Testis (tissue), 2 donors: Measurements from ENCODE around the gene TCHHL1.

Experiments
- POLR2A ChIP-seq: fragments of 450-650 bp; IDR thresholded peaks from one replicate; pipeline ENCODE4 v1.6.1; 2017; ENCODE audit warnings: antibody characterized with exemption, mild to moderate bottlenecking, moderate library complexity
- TF ChIP-seq, protein P1 (sequence below), 3 experiments: fragments of 450-650 bp in 2 of 3; fragments of 200-600 bp in 1 of 3; sonication (generic) in 1 of 3; IDR thresholded peaks; one replicate each; pipeline ENCODE4 v1.5.1; 2016 to 2019; ENCODE audit warnings: antibody characterized with exemption in 3 of 3, mild to moderate bottlenecking in 2 of 3, moderate library complexity in 1 of 3

- TF ChIP-seq, protein P1, sequence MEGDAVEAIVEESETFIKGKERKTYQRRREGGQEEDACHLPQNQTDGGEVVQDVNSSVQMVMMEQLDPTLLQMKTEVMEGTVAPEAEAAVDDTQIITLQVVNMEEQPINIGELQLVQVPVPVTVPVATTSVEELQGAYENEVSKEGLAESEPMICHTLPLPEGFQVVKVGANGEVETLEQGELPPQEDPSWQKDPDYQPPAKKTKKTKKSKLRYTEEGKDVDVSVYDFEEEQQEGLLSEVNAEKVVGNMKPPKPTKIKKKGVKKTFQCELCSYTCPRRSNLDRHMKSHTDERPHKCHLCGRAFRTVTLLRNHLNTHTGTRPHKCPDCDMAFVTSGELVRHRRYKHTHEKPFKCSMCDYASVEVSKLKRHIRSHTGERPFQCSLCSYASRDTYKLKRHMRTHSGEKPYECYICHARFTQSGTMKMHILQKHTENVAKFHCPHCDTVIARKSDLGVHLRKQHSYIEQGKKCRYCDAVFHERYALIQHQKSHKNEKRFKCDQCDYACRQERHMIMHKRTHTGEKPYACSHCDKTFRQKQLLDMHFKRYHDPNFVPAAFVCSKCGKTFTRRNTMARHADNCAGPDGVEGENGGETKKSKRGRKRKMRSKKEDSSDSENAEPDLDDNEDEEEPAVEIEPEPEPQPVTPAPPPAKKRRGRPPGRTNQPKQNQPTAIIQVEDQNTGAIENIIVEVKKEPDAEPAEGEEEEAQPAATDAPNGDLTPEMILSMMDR (IDR thresholded peaks at IDR 0.05) = no peak
- TF ChIP-seq POLR2A = no peak
These were observed 41.3 kb upstream of the TCHHL1 start for GRCh38 chr1:152130186-152130585.
